Neural progenitor cell (in vitro differentiated cells): ENCODE data around the gene COL7A1. TPM values are rescaled to one million over a fixed set of nuclear protein-coding genes. Genes with fewer than 3 reads are reported as not detected.

ENCODE experiments used
- DNase-seq: peaks from one replicate; pipeline ENCODE4 v3.0.0-alpha.2; 2016; ENCODE audit warnings: low spot score
- H2AFZ ChIP-seq: fragments of 200-600 bp; sonication (generic); replicated peaks from 2 replicates; pipeline ENCODE4 v1.6.1; 2016; ENCODE audit warnings: antibody characterized with exemption
- H3F3A ChIP-seq: fragments of 200-600 bp; sonication (generic); 2 replicates; pipeline ENCODE4 v1.6.1; 2016; ENCODE audit warnings: antibody characterized with exemption, low read depth
- H3K27ac ChIP-seq: fragments of 200-600 bp; sonication (generic); 2 replicates; pipeline ENCODE4 v1.5.1; 2016; ENCODE audit warnings: mild to moderate bottlenecking
- H3K27me3 ChIP-seq: fragments of 200-600 bp; sonication (generic); 2 replicates; pipeline ENCODE4 v1.6.1; 2016; ENCODE audit warnings: mild to moderate bottlenecking, moderate library complexity
- H3K36me3 ChIP-seq: fragments of 200-600 bp; sonication (generic); 2 replicates; pipeline ENCODE4 v1.5.1; 2016
- H3K4me1 ChIP-seq: fragments of 200-600 bp; sonication (generic); 2 replicates; pipeline ENCODE4 v1.6.1; 2016; ENCODE audit warnings: mixed run types
- H3K4me2 ChIP-seq: fragments of 200-600 bp; sonication (generic); 2 replicates; pipeline ENCODE4 v1.6.1; 2016
- H3K4me3 ChIP-seq: fragments of 200-600 bp; sonication (generic); 2 replicates; pipeline ENCODE4 v1.5.1; 2016
- H3K79me2 ChIP-seq: fragments of 200-600 bp; sonication (generic); 2 replicates; pipeline ENCODE4 v1.6.1; 2016; ENCODE audit warnings: low read depth
- H3K9ac ChIP-seq: fragments of 200-600 bp; sonication (generic); 2 replicates; pipeline ENCODE4 v1.6.1; 2016
- H3K9me3 ChIP-seq: fragments of 200-600 bp; sonication (generic); 2 replicates; pipeline ENCODE4 v1.5.1; 2016; ENCODE audit warnings: low read depth
- H4K20me1 ChIP-seq: fragments of 200-600 bp; sonication (generic); 2 replicates; pipeline ENCODE4 v1.6.1; 2016; ENCODE audit warnings: low read depth
- H3K27ac Mint-ChIP-seq: 3 replicates; pipeline ENCODE4 v1.8.0; 2021; ENCODE audit warnings: mixed read lengths
- H3K27me3 Mint-ChIP-seq: 2 replicates; pipeline ENCODE4 v1.8.0; 2022; ENCODE audit warnings: low read depth, mild to moderate bottlenecking, inconsistent platforms, moderate library complexity, mixed read lengths; ENCODE audit not compliant: insufficient read depth
- H3K36me3 Mint-ChIP-seq: 3 replicates; pipeline ENCODE4 v1.8.0; 2021; ENCODE audit warnings: mixed read lengths
- H3K4me1 Mint-ChIP-seq: 3 replicates; pipeline ENCODE4 v1.8.0; 2021; ENCODE audit warnings: mixed read lengths
- H3K4me3 Mint-ChIP-seq: 3 replicates; pipeline ENCODE4 v1.8.0; 2021; ENCODE audit warnings: mild to moderate bottlenecking, moderate library complexity, mixed read lengths
- H3K9me3 Mint-ChIP-seq: 3 replicates; pipeline ENCODE4 v1.8.0; 2020; ENCODE audit warnings: mixed read lengths
- EZH2 ChIP-seq: fragments of 200-600 bp; sonication (generic); IDR thresholded peaks from 2 replicates; pipeline ENCODE4 v1.6.1; 2017; ENCODE audit warnings: antibody characterized with exemption, mild to moderate bottlenecking, moderate library complexity
- EZH2phosphoT487 ChIP-seq: fragments of 200-600 bp; sonication (generic); IDR thresholded peaks from 2 replicates; pipeline ENCODE4 v1.6.1; 2017; ENCODE audit warnings: antibody characterized with exemption
- total RNA-seq: library from RNA; depleted of rRNA; stranded (reverse); fragments of >200 nt; gene quantifications from 2 replicates; pipeline ENCODE4 v1.2.3, GENCODE V29; 2015; ENCODE audit warnings: low replicate concordance
- TF ChIP-seq, protein P1 (sequence below): fragments of 200-600 bp; sonication (generic); IDR thresholded peaks from 2 replicates; pipeline ENCODE4 v1.5.1; 2017; ENCODE audit warnings: antibody characterized with exemption, mild to moderate bottlenecking

Gene COL7A1
- total RNA-seq, 1 donor from 2014 or later = 3.0 TPM

DNA sequence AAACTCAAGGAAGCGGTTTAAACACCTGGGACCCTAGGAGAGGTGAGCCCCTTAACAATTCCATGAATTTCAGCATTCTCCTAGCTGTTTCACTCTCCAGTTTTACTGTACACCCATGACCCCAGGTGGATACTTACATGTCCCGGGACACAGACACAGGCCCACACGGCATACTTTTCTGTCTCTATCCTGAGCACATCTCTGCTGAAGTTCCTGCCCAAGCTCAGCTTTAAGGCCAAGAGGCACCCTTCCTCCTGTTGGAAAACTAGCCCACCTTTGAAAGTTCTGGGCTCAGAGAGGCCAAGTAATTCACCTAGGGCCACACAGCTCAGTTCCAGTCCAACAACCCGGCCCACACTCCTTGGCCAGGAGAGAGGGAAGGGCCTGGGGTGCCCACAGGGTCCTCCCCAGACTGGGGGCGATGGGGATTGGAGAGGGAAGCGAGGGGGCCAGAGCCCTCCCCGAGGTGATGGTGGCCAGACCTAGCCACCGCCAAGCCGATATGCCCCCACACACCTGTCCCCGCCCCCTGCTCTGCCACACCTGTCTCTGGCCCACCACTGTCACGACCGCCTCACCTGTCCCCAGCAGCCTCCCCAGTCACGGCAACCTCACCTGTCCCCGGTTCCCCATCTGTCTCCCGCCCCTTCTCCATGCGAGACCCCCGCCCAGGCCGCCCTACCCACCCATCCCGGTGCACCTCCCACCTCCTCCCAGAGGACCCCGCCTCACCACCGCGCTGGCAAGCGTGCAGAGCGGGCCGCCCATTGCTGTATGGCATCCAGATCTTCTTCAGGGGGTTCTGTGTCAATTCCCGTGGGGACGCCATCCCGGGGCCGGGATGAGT, 39.0 kb downstream of the COL7A1 start:
- no peak for DNase-seq
- Histone ChIP-seq H3K27me3 (no peaks in the 10 kb centered on the region), H3K9me3 (no peaks in the 10 kb centered on the region), H3K4me3 (peak overlapping the region; percentile 85), H3K36me3 (no peaks in the 10 kb centered on the region), H3K4me2 (peak overlapping the region; percentile 90), H3F3A (peaks cover 19% of the 10 kb centered on the region), H3K4me1 (peaks cover 36% of the 10 kb centered on the region), H3K27ac (no peak overlapping the region), H4K20me1 (peaks cover 39% of the 10 kb centered on the region), H2AFZ (peak overlapping the region; percentile 37), H3K79me2 (peaks cover 40% of the 10 kb centered on the region), H3K9ac (peak overlapping the region; percentile 69)
- Mint-ChIP-seq H3K36me3 (peaks cover 4% of the 10 kb centered on the region), H3K4me3 (peak overlapping the region; percentile 95), H3K4me1 (peaks cover 59% of the 10 kb centered on the region), H3K27ac (no peak overlapping the region), H3K9me3 (no peaks in the 10 kb centered on the region), H3K27me3 (peaks cover 12% of the 10 kb centered on the region)
- TF ChIP-seq EZH2 = no peak
- TF ChIP-seq EZH2phosphoT487 = no peak

DNA sequence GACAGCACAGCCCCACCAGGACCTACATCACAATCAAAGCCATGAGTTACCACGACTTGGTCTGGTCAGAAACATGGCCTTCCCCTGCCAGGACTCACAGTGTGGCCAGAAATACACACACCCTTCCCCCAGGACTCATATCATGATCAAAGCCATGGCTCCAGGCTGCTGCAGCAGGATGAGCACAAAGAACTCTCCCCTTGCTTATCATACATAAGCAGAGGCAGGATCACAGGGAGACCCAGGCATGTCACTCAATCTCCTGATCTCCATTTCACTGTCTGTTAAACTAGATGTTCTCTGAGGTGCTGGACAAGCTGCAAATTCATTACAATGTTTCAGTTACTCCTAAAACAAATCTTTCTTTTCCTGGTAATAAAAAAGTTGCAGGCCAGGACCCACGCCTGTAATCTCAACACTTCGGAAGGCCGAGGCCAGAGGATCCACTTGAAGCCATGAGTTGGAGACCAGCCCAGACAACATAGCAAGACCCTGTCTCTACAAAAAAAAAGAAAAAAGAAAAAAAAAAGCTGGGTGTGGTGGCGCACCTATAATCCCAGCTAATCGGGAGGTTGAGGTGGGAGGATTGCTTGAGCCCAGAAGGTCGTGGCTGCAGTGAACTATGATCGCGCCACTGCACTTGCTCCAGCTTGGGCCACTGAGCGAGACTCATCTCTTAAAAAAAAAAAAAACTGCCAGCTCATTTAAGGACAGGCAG, 39.7 kb downstream of the COL7A1 start:
- Mint-ChIP-seq H3K4me3 (peak overlapping the region; percentile 95), H3K27ac (peak overlapping the region; percentile 93), H3K9me3 (no peaks in the 10 kb centered on the region), H3K4me1 (peaks cover 57% of the 10 kb centered on the region), H3K27me3 (peaks cover 12% of the 10 kb centered on the region), H3K36me3 (peaks cover 6% of the 10 kb centered on the region)
- peaks cover 29% of the 10 kb centered on the region for H3K4me1 ChIP-seq
- H3K9ac ChIP-seq = no peak overlapping the region
- TF ChIP-seq, protein P1, sequence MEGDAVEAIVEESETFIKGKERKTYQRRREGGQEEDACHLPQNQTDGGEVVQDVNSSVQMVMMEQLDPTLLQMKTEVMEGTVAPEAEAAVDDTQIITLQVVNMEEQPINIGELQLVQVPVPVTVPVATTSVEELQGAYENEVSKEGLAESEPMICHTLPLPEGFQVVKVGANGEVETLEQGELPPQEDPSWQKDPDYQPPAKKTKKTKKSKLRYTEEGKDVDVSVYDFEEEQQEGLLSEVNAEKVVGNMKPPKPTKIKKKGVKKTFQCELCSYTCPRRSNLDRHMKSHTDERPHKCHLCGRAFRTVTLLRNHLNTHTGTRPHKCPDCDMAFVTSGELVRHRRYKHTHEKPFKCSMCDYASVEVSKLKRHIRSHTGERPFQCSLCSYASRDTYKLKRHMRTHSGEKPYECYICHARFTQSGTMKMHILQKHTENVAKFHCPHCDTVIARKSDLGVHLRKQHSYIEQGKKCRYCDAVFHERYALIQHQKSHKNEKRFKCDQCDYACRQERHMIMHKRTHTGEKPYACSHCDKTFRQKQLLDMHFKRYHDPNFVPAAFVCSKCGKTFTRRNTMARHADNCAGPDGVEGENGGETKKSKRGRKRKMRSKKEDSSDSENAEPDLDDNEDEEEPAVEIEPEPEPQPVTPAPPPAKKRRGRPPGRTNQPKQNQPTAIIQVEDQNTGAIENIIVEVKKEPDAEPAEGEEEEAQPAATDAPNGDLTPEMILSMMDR = no peak
- TF ChIP-seq EZH2 (no peak), EZH2phosphoT487 (no peak)
- no peaks in the 10 kb centered on the region for H3K27me3 ChIP-seq
- peaks cover 40% of the 10 kb centered on the region for H3K79me2 ChIP-seq
- H2AFZ ChIP-seq = no peak overlapping the region
- peaks cover 44% of the 10 kb centered on the region for H4K20me1 ChIP-seq
- no peaks in the 10 kb centered on the region for H3K36me3 ChIP-seq
- no peak for DNase-seq
- no peaks in the 10 kb centered on the region for H3K9me3 ChIP-seq
- H3K4me2 ChIP-seq = peak overlapping the region; percentile 90
- peak overlapping the region; percentile 85 for H3K4me3 ChIP-seq
- H3F3A ChIP-seq = peaks cover 18% of the 10 kb centered on the region
- H3K27ac ChIP-seq = no peak overlapping the region

GRCh38 chr3:48553886-48554845, 41.0 kb downstream of the COL7A1 start:
- Histone ChIP-seq H3K4me2 (peak overlapping the region; percentile 90), H3K27ac (no peak overlapping the region), H3K9me3 (no peaks in the 10 kb centered on the region), H3K4me3 (peak overlapping the region; percentile 85), H3K36me3 (no peaks in the 10 kb centered on the region), H3K27me3 (no peaks in the 10 kb centered on the region), H3K9ac (no peak overlapping the region), H4K20me1 (peaks cover 56% of the 10 kb centered on the region), H3K79me2 (peaks cover 40% of the 10 kb centered on the region), H3F3A (peaks cover 15% of the 10 kb centered on the region), H2AFZ (no peak overlapping the region), H3K4me1 (peaks cover 23% of the 10 kb centered on the region)
- H3K27ac Mint-ChIP-seq = no peak overlapping the region
- no peak for DNase-seq
- H3K27me3 Mint-ChIP-seq = peaks cover 5% of the 10 kb centered on the region
- H3K4me1 Mint-ChIP-seq = peaks cover 52% of the 10 kb centered on the region
- H3K4me3 Mint-ChIP-seq = peak overlapping the region; percentile 95
- H3K36me3 Mint-ChIP-seq = peaks cover 12% of the 10 kb centered on the region
- no peak for TF ChIP-seq EZH2
- TF ChIP-seq EZH2phosphoT487 = no peak
- TF ChIP-seq, protein P1 = no peak
- H3K9me3 Mint-ChIP-seq = no peaks in the 10 kb centered on the region
